ENCODE measurements around the gene GDAP2. TPM values are rescaled to one million over a fixed set of nuclear protein-coding genes. Genes with fewer than 3 reads are reported as not detected.

Gene GDAP2
- total and polyA plus RNA-seq, 4 donors = 3.0 to 16.8 (median 9.1) TPM

- Histone ChIP-seq H3K36me3 (ENCODE audit: control insufficient read depth in 4 of 4, insufficient read depth in 3 of 4, low read depth in 1 of 4, low read length in 3 of 4) (no peaks in the 10 kb centered on the region), H3K4me1 (ENCODE audit: control insufficient read depth in 4 of 4, insufficient read depth in 4 of 4, low read length in 3 of 4) (no peaks in the 10 kb centered on the region), H3K27me3 (ENCODE audit: control insufficient read depth in 4 of 4, insufficient read depth in 4 of 4, low read length in 3 of 4) (no peaks in the 10 kb centered on the region), H3K27ac (ENCODE audit: low read depth in 1 of 2, low read length in 2 of 2) (no peak overlapping the region), H3K4me3 (ENCODE audit: low read depth in 1 of 3, low read length in 3 of 3) (no peak overlapping the region), H3K9ac (ENCODE audit: low read depth in 1 of 2, low read length in 2 of 2) (no peak overlapping the region), H3K9me3 (ENCODE audit: control insufficient read depth in 4 of 4, low read length in 3 of 4) (no peaks in the 10 kb centered on the region)
- WGBS = 88% methylated on average over 1 of the region's 1 CpG
- TF ChIP-seq NR2F2 (IDR thresholded peaks at IDR 0.05) (no peak), SP1 (IDR thresholded peaks at IDR 0.05) (no peak), FOXA1 (IDR thresholded peaks at IDR 0.05) (no peak), RXRA (IDR thresholded peaks at IDR 0.05) (no peak), TAF1 (conservative IDR thresholded peaks at IDR 0.05) (no peak), RAD21 (IDR thresholded peaks at IDR 0.05) (no peak), EGR1 (IDR thresholded peaks at IDR 0.05; ENCODE audit: low read depth in 2 of 2) (no peak), HNF4A (conservative IDR thresholded peaks at IDR 0.05) (no peak), HNF4G (IDR thresholded peaks at IDR 0.05) (no peak), ATF3 (IDR thresholded peaks at IDR 0.05) (no peak), FOXA2 (IDR thresholded peaks at IDR 0.05) (no peak), YY1 (IDR thresholded peaks at IDR 0.05) (no peak), CTCF (IDR thresholded peaks at IDR 0.05; ENCODE audit: low read depth, low read length, missing input control) (no peak), ZBTB33 (IDR thresholded peaks at IDR 0.05) (no peak), MAX (IDR thresholded peaks at IDR 0.05) (no peak), REST (IDR thresholded peaks at IDR 0.05) (no peak), GABPA (IDR thresholded peaks at IDR 0.05 in 1 of 2, conservative IDR thresholded peaks at IDR 0.05 in 1 of 2) (no peak), JUND (IDR thresholded peaks at IDR 0.05) (no peak)
- DNase-seq (ENCODE audit: low spot score) = no peak
These were observed 102.8 kb downstream of the GDAP2 start for GRCh38 chr1:117826540-117827078.
